ENCODE measurements around the gene WLS.
A peak's percentile ranks its signal among the peaks of the same experiment; 100 is the strongest.

The WLS gene

GRCh38 chr1:68206848-68207689 is 25.3 kb downstream of the WLS start:
- POLR2A ChIA-PET = interaction anchor here (1.0 to 2.3 kb wide), 2 partner anchors 9 to 25 kb away, joined by 3 to 8 read pairs; partner anchors contain the start of gene WLS
- DNase-seq (ENCODE audit: extremely low spot score) = no peak
- TF ChIP-seq ELF4 (IDR thresholded peaks at IDR 0.05) (no peak), PKNOX1 (IDR thresholded peaks at IDR 0.05) (no peak), ARNT (IDR thresholded peaks at IDR 0.05) (no peak), FOXK2 (IDR thresholded peaks at IDR 0.05) (no peak), SUZ12 (IDR thresholded peaks at IDR 0.05) (no peak), ZNF384 (IDR thresholded peaks at IDR 0.05) (no peak), SP1 (IDR thresholded peaks at IDR 0.05) (no peak)
- CTCF ChIA-PET = interaction anchor here (0.7 kb wide), 1 partner anchor 465 kb away, joined by 3 read pairs; no protein-coding TSS in a partner anchor

- TF ChIP-seq NFRKB (IDR thresholded peaks at IDR 0.05) (no peak), FOXA1 (IDR thresholded peaks at IDR 0.05) (no peak), ELF4 (IDR thresholded peaks at IDR 0.05) (no peak), SP1 (IDR thresholded peaks at IDR 0.05) (no peak), FOXM1 (IDR thresholded peaks at IDR 0.05; ENCODE audit: borderline replicate concordance) (no peak), LEF1 (IDR thresholded peaks at IDR 0.05; ENCODE audit: borderline replicate concordance) (no peak), L3MBTL2 (conservative IDR thresholded peaks at IDR 0.05) (no peak)
- ChIA-PET CTCF (interaction anchor here (0.8 kb wide), 1 partner anchor 8 kb away, joined by 3 read pairs; no protein-coding TSS in a partner anchor), POLR2A (interaction anchor here (2.3 kb wide), 1 partner anchor 26 kb away, joined by 8 read pairs; the partner anchor contains the start of gene WLS)
- no peak for DNase-seq (ENCODE audit: extremely low spot score)
Observed at GRCh38 chr1:68205794-68206358, 26.4 kb downstream of the WLS start.

- DNase-seq (ENCODE audit: extremely low spot score) = no peak
- ChIA-PET CTCF (no interaction called here), POLR2A (no interaction called here)
- TF ChIP-seq HDGF (IDR thresholded peaks at IDR 0.05; ENCODE audit: borderline replicate concordance) = no peak
- TF ChIP-seq ZNF384 (IDR thresholded peaks at IDR 0.05) = peak; percentile 60; the same call in 1 of the 2 replicates
Observed at GRCh38 chr1:68204977-68205630, 27.2 kb downstream of the WLS start.

- TF ChIP-seq NFRKB (IDR thresholded peaks at IDR 0.05) = no peak
- TF ChIP-seq PKNOX1 (IDR thresholded peaks at IDR 0.05) = peak; percentile 68
- ChIA-PET POLR2A (no interaction called here), CTCF (interaction anchor here (1.5 kb wide), 1 partner anchor 82 kb away, joined by 4 read pairs; no protein-coding TSS in a partner anchor)
- DNase-seq (ENCODE audit: extremely low spot score) = no peak
Observed at GRCh38 chr1:68202239-68202832, 30.0 kb downstream of the WLS start.

GRCh38 chr1:68201546-68202238 is 30.6 kb downstream of the WLS start:
- DNase-seq (ENCODE audit: extremely low spot score) = no peak
- CTCF ChIA-PET = interaction anchor here (1.5 kb wide), 1 partner anchor 81 kb away, joined by 4 read pairs; no protein-coding TSS in a partner anchor
- TF ChIP-seq FOXM1 (IDR thresholded peaks at IDR 0.05; ENCODE audit: borderline replicate concordance) (no peak), FOXA1 (IDR thresholded peaks at IDR 0.05) (no peak), CTBP1 (IDR thresholded peaks at IDR 0.05; ENCODE audit: borderline replicate concordance) (no peak)
- POLR2A ChIA-PET = no interaction called here

GRCh38 chr1:68199603-68200002 is 32.7 kb downstream of the WLS start:
- TF ChIP-seq LEF1 (IDR thresholded peaks at IDR 0.05; ENCODE audit: borderline replicate concordance) (no peak), FOXK2 (IDR thresholded peaks at IDR 0.05) (no peak), ELF4 (IDR thresholded peaks at IDR 0.05) (no peak), PKNOX1 (IDR thresholded peaks at IDR 0.05) (no peak), SUZ12 (IDR thresholded peaks at IDR 0.05) (no peak), HDGF (IDR thresholded peaks at IDR 0.05; ENCODE audit: borderline replicate concordance) (no peak), BHLHE40 (IDR thresholded peaks at IDR 0.05; ENCODE audit: borderline replicate concordance) (no peak), FOXA1 (IDR thresholded peaks at IDR 0.05) (no peak), SP1 (IDR thresholded peaks at IDR 0.05) (no peak), CTBP1 (IDR thresholded peaks at IDR 0.05; ENCODE audit: borderline replicate concordance) (no peak), ZNF384 (IDR thresholded peaks at IDR 0.05) (no peak), TARDBP (IDR thresholded peaks at IDR 0.05) (no peak), L3MBTL2 (conservative IDR thresholded peaks at IDR 0.05) (no peak), ARNT (IDR thresholded peaks at IDR 0.05) (no peak), NFRKB (IDR thresholded peaks at IDR 0.05) (no peak)
- no peak for DNase-seq (ENCODE audit: extremely low spot score)
- POLR2A ChIA-PET = no interaction called here
- CTCF ChIA-PET = interaction anchor here (1.4 kb wide), 1 partner anchor 8 kb away, joined by 3 read pairs; no protein-coding TSS in a partner anchor

All from HEK293T (cell line).